ENCODE data around the gene SPEM3.
A peak's percentile ranks its signal among the peaks of the same experiment; 100 is the strongest.
"Not testable (repeated sequence)": the region's sequence is repeated elsewhere in the genome, so short reads cannot be mapped to it uniquely, and the experiment has no call there.

SPEM3 gene

DNA sequence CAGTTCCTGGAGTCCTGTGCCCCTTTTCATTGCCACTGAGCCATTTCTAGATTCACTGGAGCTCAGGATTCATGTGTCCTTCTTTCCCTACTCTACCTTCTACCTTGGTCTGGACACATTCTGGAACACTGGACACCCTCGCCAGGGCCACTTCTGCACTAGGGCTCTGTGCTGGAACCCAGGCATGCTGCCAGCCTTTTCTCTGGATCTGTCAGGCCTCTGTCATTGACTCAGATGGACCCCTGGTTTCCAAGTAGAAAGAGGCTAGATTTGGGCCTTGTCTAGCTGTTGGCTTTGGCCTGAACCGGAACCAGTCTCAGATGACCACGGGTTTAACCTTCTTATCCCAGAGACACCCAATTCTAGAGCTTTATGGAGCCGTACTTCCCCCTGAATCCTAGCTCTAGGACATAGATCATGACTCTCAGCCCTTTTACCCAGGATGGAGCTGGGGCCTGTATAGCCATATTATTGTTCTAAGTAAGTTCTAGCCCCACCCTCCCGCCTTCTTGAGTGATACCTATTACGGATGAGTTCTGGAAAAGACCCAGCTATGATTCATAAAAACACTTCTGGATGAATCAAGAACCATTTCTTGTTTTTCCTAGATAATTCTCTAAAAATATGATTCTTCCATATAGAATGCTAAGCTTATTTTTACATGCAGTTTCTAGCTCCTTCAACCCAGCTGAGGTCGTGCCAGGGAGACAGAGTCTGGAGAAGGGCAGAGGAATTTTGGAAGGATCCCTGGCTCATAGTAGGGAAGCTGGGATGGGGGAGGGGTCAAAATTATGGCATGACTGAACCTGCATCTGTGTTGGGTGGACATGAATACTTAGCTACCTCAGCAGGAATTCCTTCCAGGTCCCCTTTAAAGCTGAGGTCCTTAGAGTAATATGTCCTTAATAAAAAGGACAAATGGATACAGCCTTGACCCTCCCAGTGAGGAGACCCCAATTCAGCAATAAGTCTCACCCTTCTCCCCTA is 15.1 kb downstream of the SPEM3 start:
- DNase-seq = no peak

DNA sequence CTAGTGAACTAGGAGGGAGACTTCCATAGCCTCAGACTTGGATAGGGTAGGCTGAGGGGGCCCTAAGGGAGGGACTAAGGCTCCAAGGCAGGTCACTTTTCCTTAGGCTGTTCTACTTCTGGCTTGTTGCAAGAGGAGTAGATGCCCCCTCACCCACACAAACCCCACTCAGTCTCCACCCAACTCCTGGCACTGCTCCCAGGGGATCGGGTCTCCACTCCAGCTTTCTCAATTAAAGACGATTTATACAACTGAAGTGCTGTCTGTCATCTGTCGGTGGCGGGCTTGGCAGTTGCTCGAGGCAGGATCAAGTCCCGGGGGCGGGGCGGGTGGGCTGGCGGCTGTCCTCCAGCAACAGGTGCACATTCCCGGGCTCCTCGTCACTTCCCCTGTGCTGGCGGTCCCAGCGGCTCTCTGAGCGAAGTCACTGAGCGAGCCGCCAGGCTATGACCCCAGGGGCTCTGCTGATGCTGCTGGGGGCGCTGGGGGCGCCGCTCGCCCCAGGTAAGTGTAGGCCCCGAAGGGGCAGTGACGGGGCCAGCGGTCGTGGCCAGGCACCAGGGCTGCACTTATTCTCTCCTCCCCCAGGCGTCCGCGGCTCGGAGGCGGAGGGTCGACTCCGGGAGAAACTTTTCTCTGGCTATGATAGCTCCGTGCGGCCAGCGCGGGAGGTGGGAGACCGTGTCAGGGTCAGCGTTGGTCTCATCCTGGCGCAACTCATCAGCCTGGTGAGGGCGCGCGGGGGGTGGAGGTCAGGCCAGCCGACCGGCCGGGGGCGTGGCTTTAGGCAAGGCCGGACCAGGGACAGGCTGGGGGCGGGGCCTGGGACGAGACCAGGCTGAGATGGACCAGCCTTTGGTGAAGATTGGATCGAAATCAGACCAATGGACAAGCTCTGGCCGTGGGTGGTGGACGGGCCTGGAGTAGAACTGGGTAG is 16.3 kb downstream of the SPEM3 start, which contains the start of gene CHRNB1:
CHRNB1 (plus strand) TSS at position 380 of the 937 bp plus-strand sequence; CDS start at position 447, 67 bp downstream.
- DNase-seq = peak; percentile 97

DNA sequence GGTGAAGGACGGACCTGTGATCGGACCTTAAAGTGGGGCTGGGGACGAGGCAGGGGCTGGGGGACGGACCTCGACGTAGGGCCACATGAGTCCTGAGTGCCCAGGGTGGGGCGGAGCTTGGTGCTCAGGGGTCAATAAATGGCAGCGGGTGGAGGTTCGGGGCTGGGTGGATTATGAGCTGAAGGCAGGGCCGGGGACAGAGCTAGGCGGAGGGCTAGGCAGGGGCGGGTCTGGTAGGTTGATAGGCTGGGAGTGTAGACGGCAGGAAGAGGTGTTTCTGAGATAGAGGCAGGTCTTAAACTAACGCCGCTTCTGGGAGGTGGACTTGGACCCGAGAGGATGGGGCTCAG is 16.9 kb downstream of the SPEM3 start:
- DNase-seq = peak; percentile 96

DNA sequence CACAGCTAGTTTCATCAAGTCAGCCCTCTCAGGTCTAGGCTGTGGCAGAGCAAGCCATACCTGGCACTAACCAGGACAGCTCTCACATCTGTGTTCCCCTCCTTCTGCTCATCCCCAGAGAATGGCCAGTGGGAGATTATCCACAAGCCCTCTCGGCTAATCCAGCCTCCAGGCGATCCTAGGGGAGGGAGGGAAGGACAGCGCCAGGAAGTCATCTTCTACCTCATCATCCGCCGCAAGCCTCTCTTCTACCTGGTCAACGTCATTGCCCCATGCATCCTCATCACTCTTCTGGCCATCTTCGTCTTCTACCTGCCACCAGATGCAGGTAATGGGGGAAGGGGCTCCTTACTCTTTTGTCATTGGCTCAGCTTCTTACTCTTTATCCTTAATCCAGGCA is 19.8 kb downstream of the SPEM3 start:
- no peak for DNase-seq

DNA sequence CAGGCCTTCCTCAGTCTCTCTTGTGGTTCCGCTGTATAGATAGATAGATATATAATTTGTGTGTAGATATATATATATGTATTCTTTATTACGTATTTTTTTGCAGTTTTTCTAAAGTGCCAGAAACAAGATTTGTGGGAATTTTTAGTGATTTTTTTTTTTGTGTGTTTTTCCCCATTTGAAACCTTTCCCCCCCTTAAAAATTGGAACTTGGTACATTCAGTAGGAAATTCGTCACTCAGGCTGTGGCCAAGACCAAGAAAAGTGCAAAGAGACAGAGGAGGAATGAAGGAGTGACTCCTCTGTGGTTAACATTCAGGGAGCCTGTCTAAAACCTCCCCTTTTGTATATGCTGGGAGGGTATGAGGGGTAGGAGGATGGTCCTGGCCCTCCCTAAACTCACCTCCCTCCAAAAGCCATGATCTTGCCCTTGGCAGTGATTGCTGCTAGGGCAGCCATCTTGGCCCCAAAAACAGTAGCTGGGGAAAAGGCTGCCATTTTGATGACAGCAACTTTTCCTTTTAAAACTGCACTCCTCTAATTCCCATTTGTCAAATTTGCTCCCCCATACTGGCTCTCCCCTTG is 31.4 kb downstream of the SPEM3 start:
- DNase-seq = no peak

DNA sequence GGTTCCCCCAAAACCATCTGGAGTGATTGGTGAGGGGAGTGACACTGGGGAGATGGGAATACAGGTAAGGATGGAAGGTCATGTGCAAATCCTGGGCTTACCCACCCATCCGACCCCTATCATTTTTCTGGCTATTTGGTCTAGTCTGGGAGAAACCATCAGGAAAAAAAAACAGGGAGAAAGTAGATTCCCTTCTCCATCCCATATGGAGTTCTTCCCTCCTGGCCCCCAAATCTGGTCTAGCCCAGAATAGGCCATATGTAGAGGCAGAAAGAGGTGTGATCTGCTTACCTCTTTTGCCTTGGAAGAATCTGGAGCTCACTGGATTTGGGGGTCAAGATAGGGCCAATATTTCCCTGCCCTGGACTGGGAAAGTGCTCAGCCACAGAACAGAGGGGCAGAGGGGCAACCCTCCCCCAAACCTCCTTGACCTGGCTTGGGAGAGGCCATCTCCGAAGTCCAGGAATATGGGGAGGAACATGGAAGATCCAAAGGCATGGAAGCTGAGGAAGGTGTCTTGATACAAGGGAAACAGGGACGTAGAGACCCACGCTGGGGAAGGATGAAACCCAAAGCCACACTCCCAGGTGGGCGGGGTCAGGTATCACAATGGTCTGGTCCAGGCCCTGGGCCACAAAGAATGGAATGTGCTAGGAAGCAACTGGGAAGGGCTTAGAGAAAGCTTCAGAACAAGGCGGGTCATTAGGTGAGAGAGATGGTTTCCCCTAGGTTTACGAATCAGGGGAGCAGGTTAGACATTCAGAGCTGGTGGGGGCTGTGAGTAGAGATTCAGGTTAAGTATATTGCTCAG is 32.4 kb downstream of the SPEM3 start:
- no peak for DNase-seq

DNA sequence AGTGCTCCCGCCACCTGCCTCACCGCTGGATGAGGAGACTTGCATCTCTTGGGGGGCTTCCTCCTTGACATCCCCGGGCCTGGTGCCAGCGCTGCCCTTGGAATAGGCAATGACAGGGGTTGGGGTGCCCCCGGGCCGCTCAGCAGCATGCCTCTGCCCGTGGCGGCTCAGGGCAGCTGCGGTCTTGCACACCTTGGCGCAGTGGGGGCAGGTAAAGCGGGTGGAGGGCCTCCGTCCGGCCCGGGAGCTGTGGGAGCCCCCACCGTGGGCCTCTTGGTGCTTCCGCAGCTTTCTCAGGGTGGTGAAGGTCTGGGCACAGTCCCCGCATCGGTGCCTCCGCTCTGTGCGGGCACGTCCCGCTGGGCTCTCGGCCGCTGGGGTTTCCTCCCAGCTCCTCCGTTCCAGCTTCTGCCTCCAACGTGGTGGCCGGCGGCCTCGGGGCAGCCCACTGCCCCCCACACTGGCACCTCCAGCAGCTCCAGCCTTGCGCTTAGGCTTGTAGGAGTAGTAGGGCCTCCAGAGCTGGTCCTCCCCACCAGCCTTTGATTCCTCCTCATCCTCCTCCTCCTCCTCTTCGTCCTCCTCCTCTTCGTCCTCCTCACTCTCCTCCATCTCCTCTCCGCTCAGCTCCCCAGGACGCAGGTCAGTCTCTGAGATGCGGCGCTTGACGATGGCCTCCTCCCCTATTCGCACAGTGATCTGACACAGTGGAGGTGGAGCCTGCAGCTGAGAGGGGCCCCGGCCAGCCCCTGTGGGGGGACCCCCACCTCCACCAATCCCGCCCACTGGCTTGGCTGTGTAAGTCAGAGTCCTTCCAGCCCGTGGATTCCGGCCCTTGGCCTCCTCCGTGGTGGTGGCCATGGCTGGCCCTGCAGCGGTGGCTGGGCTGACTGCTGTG is 34.1 kb downstream of the SPEM3 start:
- DNase-seq = no peak

DNA sequence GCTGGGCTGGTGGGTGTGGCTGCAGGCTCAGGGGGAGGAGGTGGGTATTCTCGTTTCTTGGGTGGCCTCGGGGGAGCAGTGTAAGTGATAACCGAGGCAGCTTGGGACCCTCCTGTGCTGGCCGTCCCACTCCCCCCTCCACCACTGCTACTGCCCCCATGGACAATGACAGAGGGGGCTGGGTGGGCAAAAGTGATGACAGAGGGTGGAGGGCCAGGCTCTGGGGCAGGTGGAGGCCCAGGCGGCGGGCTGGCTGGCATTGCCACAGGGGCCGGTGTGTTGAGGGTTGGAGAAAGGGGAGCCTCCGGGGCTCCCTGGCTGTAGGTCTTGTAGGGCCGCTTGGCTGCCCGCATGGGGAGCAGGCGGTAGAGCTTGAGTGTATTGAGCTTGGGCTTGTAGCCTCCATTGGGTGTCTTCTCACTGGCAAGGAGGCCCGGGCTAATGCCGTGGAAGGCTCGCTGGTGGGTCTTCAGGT is 34.8 kb downstream of the SPEM3 start:
- no peak for DNase-seq

DNA sequence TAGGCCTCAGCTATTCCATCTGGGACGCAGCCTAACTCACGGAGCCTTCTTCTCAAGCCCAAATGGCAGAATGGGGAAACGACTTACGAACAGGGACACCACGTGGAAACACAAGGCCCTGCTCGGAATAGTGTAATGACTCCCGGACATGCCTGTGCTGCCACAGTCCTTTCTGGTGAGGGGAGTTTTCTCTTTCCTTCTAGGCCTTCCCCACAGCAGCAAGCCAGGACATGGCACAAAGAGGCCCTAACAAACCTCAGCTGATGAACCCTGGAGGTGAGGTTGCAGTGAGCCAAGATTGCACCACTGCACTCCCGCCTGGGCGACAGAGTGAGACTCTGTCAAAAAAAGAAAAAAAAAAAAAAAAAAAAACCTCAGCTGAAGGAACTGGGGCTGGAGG is 35.4 kb downstream of the SPEM3 start:
- no peak for DNase-seq

DNA sequence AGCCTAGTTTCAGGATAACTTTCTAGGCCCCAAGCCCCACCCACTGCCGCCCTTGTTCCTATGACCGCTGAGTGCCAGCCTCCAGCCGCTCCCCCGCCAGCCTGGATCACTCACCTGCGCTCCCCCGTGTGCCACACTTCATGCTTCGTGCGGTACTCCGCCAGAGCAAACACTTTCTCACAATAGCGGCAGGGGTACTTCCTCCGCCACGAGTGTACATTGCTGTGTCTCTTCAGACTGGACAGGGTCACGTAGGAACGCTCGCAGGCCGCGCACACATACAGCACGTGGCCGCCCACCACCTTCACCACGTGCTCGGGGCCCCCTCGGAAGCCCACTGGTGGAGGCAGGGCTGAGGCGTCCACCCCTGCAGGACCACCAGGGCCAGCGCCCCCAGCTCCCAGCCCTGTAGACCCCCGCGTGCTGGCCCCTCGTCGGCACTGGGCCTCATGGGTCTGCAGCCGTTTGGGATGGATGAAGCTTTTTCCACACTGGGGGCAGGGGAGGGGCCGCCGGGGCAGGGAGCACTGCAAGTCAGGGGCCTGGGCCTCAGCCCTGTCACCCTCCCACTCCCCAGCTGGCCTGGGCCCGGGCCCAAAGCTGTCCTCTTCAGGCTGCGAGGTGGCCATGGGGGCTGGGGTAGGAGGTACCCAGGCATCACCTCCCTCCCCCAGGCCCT is 37.1 kb downstream of the SPEM3 start:
- DNase-seq = no peak

DNA sequence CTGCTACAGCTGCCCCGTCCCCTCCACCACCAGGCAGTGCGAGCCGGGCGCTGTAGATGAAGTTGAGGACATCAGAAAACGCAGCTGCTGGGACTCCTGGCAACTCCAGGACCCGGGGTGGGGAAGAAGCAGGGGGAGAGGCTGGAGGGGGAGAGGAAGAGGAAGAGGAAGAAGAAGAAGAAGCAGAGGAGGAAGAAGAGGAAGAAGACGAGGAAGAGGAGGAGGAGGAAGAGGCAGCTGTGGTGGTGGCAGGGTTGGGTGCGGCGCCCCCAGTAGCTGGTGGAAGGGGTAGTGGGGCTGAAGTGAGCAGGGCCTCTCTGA is 37.6 kb downstream of the SPEM3 start:
- DNase-seq = no peak

DNA sequence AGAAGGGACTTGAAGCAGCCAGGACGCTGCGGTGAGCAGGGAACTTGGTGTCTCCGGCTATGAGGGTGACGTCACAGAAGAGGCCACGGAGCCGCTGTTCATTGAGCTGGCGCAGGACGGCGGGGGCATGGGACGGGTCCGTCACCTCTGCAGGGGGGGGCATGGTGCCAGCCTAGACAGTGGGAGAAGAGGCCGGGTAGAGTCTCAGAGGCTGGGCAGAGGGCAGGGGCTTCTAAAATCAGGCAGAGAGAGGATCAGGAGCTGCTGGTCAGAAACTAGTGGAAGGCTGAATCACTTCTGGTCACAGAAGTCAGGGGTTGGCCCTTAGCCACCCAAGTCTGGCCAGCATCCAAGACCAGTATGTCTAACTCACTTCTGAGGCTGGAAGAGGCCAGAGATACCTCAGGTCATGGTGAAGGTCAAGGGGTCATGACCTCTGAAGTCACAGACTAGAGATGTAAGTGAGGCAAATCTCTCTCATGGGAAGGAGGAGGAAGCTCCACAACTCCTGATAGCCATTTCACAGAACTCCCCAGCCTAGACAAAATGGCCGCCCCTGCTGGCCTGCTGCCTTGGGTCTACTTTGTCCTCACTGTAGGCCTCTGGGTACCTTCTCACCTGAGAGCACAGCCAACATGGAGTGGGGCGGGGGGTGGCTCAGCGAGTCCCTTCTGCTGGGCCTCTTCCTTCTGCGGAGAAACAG is 38.1 kb downstream of the SPEM3 start:
- no peak for DNase-seq

DNA sequence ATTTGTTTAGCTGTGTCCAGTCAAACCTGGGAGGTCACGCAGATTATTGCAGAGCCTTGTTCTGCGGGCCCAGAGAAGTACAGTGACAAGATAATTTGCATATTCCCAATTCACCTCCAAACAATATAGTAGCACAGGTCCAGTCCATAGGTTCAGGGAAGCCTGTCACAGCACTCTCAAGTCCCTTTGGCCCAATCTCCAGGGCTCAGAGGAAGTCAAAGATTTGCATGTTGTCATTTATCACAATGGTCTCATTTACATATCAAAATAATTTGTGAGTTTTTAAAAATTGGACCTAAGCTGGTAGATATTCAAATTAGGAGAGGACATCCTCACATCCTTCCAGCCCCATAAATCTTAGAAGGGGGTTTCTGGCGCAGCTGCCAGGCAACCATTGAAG is 38.8 kb downstream of the SPEM3 start:
- DNase-seq = no peak

DNA sequence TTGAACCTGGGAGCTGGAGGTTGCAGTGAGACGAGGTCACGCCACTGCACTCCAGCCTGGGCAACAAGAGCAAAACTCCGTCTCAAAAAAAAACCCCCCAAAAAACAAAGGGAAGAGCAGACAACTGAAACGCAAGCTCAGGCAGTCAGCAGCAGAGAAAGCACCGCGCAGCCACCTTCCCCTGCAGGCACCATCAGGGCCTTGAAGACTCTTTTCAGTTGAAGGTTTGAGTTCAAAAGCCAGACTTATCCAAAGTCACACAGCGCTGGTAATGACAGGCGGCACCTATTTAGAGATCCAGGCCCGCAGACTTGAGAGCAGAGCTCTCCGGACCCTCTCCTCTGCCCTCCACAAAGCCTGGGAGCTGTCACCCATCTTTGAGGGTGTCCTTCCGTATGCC is 39.6 kb downstream of the SPEM3 start:
- no peak for DNase-seq

DNA sequence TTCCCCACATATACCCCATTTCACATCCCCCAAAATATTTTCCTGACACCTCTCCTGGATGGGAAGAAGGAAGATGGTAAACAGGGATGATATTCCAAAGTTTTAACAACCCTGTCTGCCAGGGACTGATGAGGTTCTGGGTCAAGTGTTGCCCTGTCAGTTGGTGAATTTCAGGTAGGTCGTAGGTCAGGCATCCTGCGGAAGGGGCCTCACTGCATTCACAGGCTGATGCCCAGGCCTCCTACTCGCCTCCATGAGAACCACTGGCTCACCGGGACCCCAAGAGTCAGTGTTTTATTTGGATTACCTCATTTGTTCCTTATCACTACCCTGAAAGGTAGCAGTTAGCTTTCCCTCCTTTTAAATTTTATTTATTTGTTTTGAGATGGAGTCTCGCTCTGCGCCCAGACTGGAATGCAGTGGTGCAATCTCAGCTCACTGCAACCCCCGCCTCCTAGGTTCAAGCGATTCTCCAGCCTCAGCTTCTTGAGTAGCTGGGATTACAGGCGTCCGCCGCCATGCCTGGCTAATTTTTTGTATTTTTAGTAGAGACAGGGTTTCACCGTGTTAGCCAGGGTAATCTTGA is 40.2 kb downstream of the SPEM3 start:
- no peak for DNase-seq

DNA sequence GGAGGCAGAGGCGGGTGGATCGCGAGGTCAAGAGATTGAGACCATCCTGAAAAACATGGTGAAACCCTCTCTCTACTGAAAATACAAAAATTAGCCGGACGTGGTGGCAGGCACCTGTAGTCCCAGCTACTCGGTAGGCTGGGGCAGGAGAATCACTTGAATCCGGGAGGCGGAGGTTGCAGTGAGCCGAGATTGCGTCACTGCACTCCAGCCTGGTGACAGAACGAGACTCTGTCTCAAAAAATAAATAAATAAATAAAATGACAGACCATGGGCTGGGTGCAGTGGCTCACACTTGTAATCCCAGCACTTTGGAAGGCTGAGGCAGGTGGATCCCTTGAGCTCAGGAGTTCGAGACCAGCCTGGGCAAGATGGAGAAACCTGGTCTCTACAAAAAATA is 41.2 kb downstream of the SPEM3 start:
- not testable (repeated sequence) for DNase-seq

DNA sequence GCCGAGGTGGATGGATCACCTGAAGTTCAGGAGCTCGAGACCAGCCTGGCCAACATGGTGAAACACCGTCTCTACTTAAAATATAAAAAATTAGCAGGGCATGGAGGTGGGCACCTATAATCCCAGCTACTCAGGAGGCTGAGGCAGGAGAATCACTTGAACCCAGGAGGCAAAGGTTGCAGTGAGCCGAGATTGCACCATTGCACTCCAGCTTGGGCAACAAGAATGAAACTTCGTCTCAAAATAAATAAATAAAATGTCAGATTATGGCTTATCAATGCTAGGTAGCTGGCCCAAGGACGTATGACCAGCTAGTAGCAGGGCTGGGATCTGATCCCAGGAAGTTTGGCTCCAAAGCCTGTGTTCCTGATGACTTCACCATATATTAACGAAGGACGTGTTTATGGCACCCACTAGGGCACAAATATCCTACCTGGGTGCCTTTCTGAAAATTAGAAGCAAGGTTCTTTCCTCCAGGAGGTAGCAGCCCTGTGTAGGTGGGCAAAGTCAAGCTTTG is 41.9 kb downstream of the SPEM3 start:
- not testable (repeated sequence) for DNase-seq

DNA sequence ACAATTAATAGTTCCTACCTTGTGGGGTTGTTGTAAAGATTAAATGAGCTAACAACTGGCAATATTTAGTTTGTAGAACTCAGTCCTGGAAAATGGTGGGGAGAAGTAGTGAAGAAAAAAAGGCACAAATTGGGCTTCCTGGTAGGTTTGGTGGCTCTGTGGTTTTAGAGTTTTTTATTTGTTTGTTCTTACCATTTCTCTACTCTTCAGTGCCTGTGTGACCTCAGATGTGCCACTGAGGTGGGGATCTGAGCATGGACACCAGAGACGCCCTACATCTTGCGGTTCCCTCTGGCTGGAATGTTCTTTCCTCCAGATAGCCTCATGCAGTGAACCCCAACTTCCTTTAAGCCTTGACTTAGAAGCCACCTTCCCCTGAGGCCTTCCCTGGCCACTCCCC is 43.1 kb downstream of the SPEM3 start:
- DNase-seq = no peak

DNA sequence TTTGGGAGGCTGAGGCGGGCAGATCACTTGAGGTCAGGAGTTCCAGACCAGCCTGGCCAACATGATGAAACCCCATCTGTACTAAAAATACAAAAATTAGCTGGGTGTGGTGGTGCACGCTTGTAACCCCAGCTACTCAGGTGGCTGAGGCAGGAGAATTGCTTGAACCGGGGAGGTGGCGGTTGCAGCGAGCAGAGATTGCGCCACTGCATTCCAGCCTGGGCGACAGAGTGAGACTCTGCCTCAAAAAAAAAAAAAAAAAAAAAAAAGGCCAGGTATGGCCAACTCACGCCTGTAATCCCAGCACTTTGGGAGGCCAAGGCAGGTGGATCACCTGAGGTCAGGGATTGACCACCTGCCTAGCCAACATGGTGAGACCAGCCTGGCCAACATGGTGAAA is 46.1 kb downstream of the SPEM3 start:
- not testable (repeated sequence) for DNase-seq

Data from islet precursor cell (in vitro differentiated cells).